ENCODE measurements around the gene PRMT5. TPM values are rescaled to one million over a fixed set of nuclear protein-coding genes. Genes with fewer than 3 reads are reported as not detected.

Gene PRMT5
- total RNA-seq, 1 experiment from 2014 or later: 43.9 TPM

DNA sequence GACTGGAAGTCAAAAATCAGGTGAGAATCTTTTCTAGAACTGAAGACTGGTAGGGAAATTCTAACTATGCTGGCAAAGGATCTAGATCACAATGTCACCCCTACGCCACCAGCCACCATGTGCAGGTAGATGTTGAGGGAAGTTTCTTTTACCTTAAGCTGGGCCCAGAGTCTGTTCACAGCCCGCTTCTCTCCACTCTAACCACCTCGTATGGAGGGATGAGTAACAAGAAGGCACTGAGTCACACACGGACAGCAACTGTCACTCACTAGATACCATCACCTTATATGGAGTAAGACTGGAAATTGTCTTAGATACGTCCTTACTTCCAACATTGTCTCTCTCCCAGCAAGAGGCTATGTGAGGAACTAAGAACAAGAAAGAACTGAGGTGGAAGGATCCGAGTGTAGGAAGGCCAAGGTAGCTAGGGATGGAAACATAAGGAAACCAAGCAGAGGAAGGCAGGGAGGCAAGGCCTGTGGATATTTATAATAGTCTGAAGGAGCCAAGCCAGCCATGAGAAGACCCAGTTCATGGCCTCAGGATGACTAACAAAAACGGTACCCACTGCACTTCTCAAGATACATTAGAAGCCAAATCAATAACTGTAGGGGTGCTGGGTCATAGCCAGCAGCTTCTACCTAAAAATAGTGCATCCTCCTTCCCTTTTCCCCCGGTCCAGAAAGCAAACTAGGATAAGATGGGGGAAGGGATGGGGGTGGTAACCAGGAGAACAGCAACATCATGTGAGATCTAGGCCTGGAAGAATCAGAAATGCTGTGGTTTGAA lies 30.7 kb downstream of the PRMT5 start:
- DNase-seq (ENCODE audit: low read depth in 1 of 2, low spot score in 2 of 2): peak in 1 of 2 experiments; percentile 52
- H3K36me3 ChIP-seq: peaks cover 48% of the 10 kb centered on the region
- H3K4me1 ChIP-seq (replicated peaks): peaks cover 22% of the 10 kb centered on the region
- H3K27me3 ChIP-seq (replicated peaks): no peaks in the 10 kb centered on the region
- H3K9me3 ChIP-seq (replicated peaks): no peaks in the 10 kb centered on the region
- H3K27ac ChIP-seq: peak overlapping the region; percentile 35
- H3K4me3 ChIP-seq: no peak overlapping the region

GRCh38 chr14:22897357-22897756 lies 31.8 kb downstream of the PRMT5 start:
- no peak for DNase-seq (ENCODE audit: low read depth in 1 of 2, low spot score in 2 of 2)
- peaks cover 22% of the 10 kb centered on the region for H3K4me1 ChIP-seq (replicated peaks)
- no peak overlapping the region for H3K4me3 ChIP-seq
- H3K27ac ChIP-seq: no peak overlapping the region
- H3K9me3 ChIP-seq (replicated peaks): no peaks in the 10 kb centered on the region
- no peaks in the 10 kb centered on the region for H3K27me3 ChIP-seq (replicated peaks)
- peaks cover 40% of the 10 kb centered on the region for H3K36me3 ChIP-seq

GRCh38 chr14:22896760-22897159 lies 32.4 kb downstream of the PRMT5 start:
- H3K4me3 ChIP-seq: no peak overlapping the region
- H3K36me3 ChIP-seq: peaks cover 34% of the 10 kb centered on the region
- no peak overlapping the region for H3K27ac ChIP-seq
- no peak for DNase-seq (ENCODE audit: low read depth in 1 of 2, low spot score in 2 of 2)
- H3K4me1 ChIP-seq (replicated peaks): peaks cover 22% of the 10 kb centered on the region
- H3K27me3 ChIP-seq (replicated peaks): no peaks in the 10 kb centered on the region
- no peaks in the 10 kb centered on the region for H3K9me3 ChIP-seq (replicated peaks)

GRCh38 chr14:22896356-22896755 lies 32.8 kb downstream of the PRMT5 start:
- H3K27ac ChIP-seq: no peak overlapping the region
- H3K9me3 ChIP-seq (replicated peaks): no peaks in the 10 kb centered on the region
- no peak overlapping the region for H3K4me3 ChIP-seq
- H3K36me3 ChIP-seq: peaks cover 30% of the 10 kb centered on the region
- no peak for DNase-seq (ENCODE audit: low read depth in 1 of 2, low spot score in 2 of 2)
- peaks cover 22% of the 10 kb centered on the region for H3K4me1 ChIP-seq (replicated peaks)
- H3K27me3 ChIP-seq (replicated peaks): no peaks in the 10 kb centered on the region

DNA sequence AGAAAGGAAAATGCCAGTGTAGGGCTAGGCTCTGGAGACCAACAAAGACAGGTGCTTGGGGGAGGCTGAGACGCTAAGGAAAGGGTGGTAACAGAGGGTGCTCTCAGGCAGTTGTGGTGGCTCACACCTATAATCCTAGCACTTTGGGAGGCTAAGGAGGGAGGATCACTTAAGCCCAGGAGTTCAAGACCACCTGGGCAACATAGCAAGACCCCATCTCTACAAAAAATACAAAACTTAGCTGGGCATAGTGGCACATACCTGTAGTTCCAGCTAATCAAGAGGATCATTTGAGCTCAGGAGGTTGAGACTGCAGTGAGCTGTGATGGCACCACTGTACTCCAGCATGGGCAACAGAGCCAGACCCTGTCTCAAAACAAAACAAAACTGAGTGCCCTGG lies 33.8 kb downstream of the PRMT5 start:
- no peak overlapping the region for H3K27ac ChIP-seq
- no peak for DNase-seq (ENCODE audit: low read depth in 1 of 2, low spot score in 2 of 2)
- H3K36me3 ChIP-seq: peaks cover 20% of the 10 kb centered on the region
- no peak overlapping the region for H3K4me3 ChIP-seq
- peaks cover 22% of the 10 kb centered on the region for H3K4me1 ChIP-seq (replicated peaks)
- H3K9me3 ChIP-seq (replicated peaks): no peaks in the 10 kb centered on the region
- H3K27me3 ChIP-seq (replicated peaks): no peaks in the 10 kb centered on the region

DNA sequence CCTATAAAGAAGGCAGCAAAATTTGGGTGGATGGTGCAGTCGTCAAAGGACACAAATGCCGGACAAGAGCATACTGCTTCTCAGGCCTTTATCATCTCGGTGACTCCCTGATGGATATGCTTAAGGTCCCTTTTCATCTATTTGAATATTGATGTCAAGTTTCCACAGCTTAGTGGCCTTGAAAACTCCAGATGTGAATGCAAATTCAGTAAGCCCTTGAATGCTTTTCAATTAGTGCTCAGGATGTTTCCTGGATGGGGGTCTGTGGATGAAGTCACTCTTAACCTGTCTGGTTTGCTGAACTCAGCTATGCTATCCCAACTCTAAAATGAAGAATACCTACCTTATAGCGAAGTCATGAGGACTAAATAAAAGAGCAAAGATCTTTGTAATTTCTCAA lies 35.5 kb downstream of the PRMT5 start:
- H3K4me1 ChIP-seq (replicated peaks): peaks cover 12% of the 10 kb centered on the region
- no peak overlapping the region for H3K27ac ChIP-seq
- H3K9me3 ChIP-seq (replicated peaks): no peaks in the 10 kb centered on the region
- DNase-seq (ENCODE audit: low read depth in 1 of 2, low spot score in 2 of 2): no peak
- H3K36me3 ChIP-seq: peaks cover 5% of the 10 kb centered on the region; the same call in 1 of the 2 replicates
- no peaks in the 10 kb centered on the region for H3K27me3 ChIP-seq (replicated peaks)
- H3K4me3 ChIP-seq: no peak overlapping the region

- no peak for DNase-seq (ENCODE audit: low read depth in 1 of 2, low spot score in 2 of 2)
- H3K27ac ChIP-seq: no peak overlapping the region
Observed at GRCh38 chr14:22892488-22892887, 36.7 kb downstream of the PRMT5 start.

GRCh38 chr14:22890416-22890815 lies 38.8 kb downstream of the PRMT5 start:
- Histone ChIP-seq H3K4me3 (no peak overlapping the region), H3K4me1 (replicated peaks) (peaks cover 13% of the 10 kb centered on the region), H3K27me3 (replicated peaks) (no peaks in the 10 kb centered on the region), H3K9me3 (replicated peaks) (no peaks in the 10 kb centered on the region), H3K36me3 (peaks cover 3% of the 10 kb centered on the region; the same call in 1 of the 2 replicates), H3K27ac (no peak overlapping the region)
- no peak for DNase-seq (ENCODE audit: low read depth in 1 of 2, low spot score in 2 of 2)

More at GRCh38 chr14:22892488-22892887, 36.7 kb downstream of the PRMT5 start:
- H3K36me3 ChIP-seq: no peaks in the 10 kb centered on the region
- no peaks in the 10 kb centered on the region for H3K9me3 ChIP-seq (replicated peaks)
- H3K27me3 ChIP-seq (replicated peaks): no peaks in the 10 kb centered on the region
- H3K4me3 ChIP-seq: no peak overlapping the region
- H3K4me1 ChIP-seq (replicated peaks): peaks cover 7% of the 10 kb centered on the region; the same call in 1 of the 2 replicates

- DNase-seq (ENCODE audit: low read depth in 1 of 2, low spot score in 2 of 2): no peak
- no peak overlapping the region for H3K4me3 ChIP-seq
- H3K27ac ChIP-seq: no peak overlapping the region
- no peaks in the 10 kb centered on the region for H3K9me3 ChIP-seq (replicated peaks)
- H3K27me3 ChIP-seq (replicated peaks): no peaks in the 10 kb centered on the region
- peaks cover 3% of the 10 kb centered on the region; the same call in 1 of the 2 replicates for H3K36me3 ChIP-seq
- H3K4me1 ChIP-seq (replicated peaks): peaks cover 13% of the 10 kb centered on the region
Observed at GRCh38 chr14:22888662-22889061, 40.5 kb downstream of the PRMT5 start.

- no peaks in the 10 kb centered on the region for H3K27me3 ChIP-seq (replicated peaks)
- H3K36me3 ChIP-seq: peaks cover 3% of the 10 kb centered on the region; the same call in 1 of the 2 replicates
- H3K4me3 ChIP-seq: no peak overlapping the region
- no peak for DNase-seq (ENCODE audit: low read depth in 1 of 2, low spot score in 2 of 2)
- H3K27ac ChIP-seq: no peak overlapping the region
- peaks cover 13% of the 10 kb centered on the region for H3K4me1 ChIP-seq (replicated peaks)
- no peaks in the 10 kb centered on the region for H3K9me3 ChIP-seq (replicated peaks)
Observed at GRCh38 chr14:22887990-22888378, 41.2 kb downstream of the PRMT5 start.

GRCh38 chr14:22887260-22887989 lies 41.8 kb downstream of the PRMT5 start:
- no peaks in the 10 kb centered on the region for H3K27me3 ChIP-seq (replicated peaks)
- peaks cover 3% of the 10 kb centered on the region; the same call in 1 of the 2 replicates for H3K36me3 ChIP-seq
- peak overlapping the region; percentile 44 for H3K4me3 ChIP-seq
- no peak overlapping the region for H3K27ac ChIP-seq
- peak in 1 of 2 experiments; percentile 66 for DNase-seq (ENCODE audit: low read depth in 1 of 2, low spot score in 2 of 2)
- no peaks in the 10 kb centered on the region for H3K9me3 ChIP-seq (replicated peaks)
- peaks cover 13% of the 10 kb centered on the region for H3K4me1 ChIP-seq (replicated peaks)

DNA sequence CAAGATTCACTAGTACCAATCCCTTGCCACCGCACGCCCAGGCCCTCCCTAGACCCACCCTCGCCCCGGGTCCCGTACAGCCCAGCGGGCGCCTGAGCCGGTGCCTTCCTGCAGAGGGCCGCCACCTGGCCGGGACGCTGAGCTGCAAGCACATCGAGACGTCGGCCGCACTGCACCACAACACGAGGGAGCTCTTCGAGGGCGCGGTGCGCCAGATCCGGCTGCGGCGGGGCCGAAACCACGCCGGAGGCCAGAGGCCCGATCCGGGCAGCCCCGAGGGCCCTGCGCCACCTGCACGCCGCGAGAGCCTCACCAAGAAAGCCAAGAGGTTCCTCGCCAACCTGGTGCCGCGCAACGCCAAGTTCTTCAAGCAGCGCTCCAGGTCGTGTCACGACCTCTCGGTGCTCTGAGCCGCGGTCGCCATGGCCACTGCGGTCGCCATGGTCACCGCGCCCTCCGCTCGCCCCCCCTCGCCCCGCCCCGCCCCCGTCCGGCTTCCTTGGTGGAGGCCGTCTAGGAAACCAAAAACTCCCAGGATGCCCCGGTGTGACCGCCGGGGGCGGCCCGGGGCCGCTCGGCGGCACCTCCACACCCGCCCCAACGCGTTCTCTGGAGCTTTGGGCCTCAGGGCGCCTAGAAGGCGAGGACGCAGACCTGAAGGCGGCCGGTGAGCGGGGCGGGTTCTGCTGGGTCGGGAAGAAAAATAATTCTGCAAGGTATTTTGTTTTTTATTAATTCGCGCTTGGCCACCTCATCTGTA lies 42.5 kb downstream of the PRMT5 start:
- Histone ChIP-seq H3K27ac (no peak overlapping the region), H3K27me3 (replicated peaks) (no peaks in the 10 kb centered on the region), H3K4me1 (replicated peaks) (peaks cover 13% of the 10 kb centered on the region), H3K4me3 (peak overlapping the region; percentile 44), H3K36me3 (peaks cover 3% of the 10 kb centered on the region; the same call in 1 of the 2 replicates), H3K9me3 (replicated peaks) (no peaks in the 10 kb centered on the region)
- peak; percentile 54 to 76 for DNase-seq (ENCODE audit: low read depth in 1 of 2, low spot score in 2 of 2)

DNA sequence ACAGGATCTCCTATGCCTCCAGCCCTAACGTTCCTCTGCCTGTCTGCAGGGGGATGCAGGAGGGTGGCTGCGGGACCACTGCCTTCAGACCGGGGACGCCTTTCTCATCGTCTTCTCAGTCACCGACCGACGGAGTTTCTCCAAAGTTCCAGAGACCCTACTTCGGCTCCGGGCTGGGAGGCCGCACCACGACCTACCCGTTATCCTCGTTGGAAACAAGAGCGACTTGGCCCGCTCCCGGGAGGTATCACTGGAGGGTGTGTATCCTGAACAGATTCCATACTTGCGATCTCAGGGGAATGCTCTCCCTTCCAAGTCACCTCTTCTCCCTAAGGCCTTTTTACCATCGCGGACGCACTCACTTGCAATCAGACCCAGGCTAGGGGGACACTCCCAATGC lies 43.2 kb downstream of the PRMT5 start:
- no peak overlapping the region for H3K27ac ChIP-seq

More for the DNA sequence above, 43.2 kb downstream of the PRMT5 start:
- Histone ChIP-seq H3K27me3 (replicated peaks) (no peaks in the 10 kb centered on the region), H3K36me3 (peaks cover 3% of the 10 kb centered on the region; the same call in 1 of the 2 replicates), H3K9me3 (replicated peaks) (no peaks in the 10 kb centered on the region), H3K4me3 (no peak overlapping the region), H3K4me1 (replicated peaks) (peaks cover 13% of the 10 kb centered on the region)
- no peak for DNase-seq (ENCODE audit: low read depth in 1 of 2, low spot score in 2 of 2)
